Endodermal cell (in vitro differentiated cells): ENCODE data around the gene CCP110. TPM values are rescaled to one million over a fixed set of nuclear protein-coding genes. Genes with fewer than 3 reads are reported as not detected.

Experiments
- DNase-seq: peaks from one replicate; pipeline ENCODE4 v3.0.0-alpha.2; 2017
- H3K27ac ChIP-seq: 2 replicates; pipeline ENCODE4 v1.5.1; 2013; ENCODE audit warnings: mild to moderate bottlenecking, low read depth, low read length, moderate library complexity
- H3K27me3 ChIP-seq: 2 replicates; pipeline ENCODE4 v1.6.1; 2013; ENCODE audit warnings: mild to moderate bottlenecking, low read length, moderate library complexity; ENCODE audit not compliant: insufficient read depth, control insufficient read depth, poor library complexity, severe bottlenecking
- H3K36me3 ChIP-seq: 2 replicates; pipeline ENCODE4 v1.7.0; 2013; ENCODE audit warnings: mild to moderate bottlenecking, low read length, moderate library complexity; ENCODE audit not compliant: control insufficient read depth, insufficient read depth
- H3K4me1 ChIP-seq: one replicate; pipeline ENCODE4 v1.7.0; 2013; ENCODE audit warnings: low read length; ENCODE audit not compliant: control insufficient read depth, insufficient read depth
- H3K4me3 ChIP-seq: 2 replicates; pipeline ENCODE4 v1.5.1; 2013; ENCODE audit warnings: mild to moderate bottlenecking, low read length, moderate library complexity
- H3K9ac ChIP-seq: 2 replicates; pipeline ENCODE4 v1.6.1; 2013; ENCODE audit warnings: mild to moderate bottlenecking, low read length, moderate library complexity; ENCODE audit not compliant: poor library complexity, severe bottlenecking; ENCODE audit errors: extremely low read depth
- H3K9me3 ChIP-seq: 2 replicates; pipeline ENCODE4 v1.6.1; 2013; ENCODE audit warnings: mild to moderate bottlenecking, low read length, moderate library complexity; ENCODE audit not compliant: control insufficient read depth
- H3K27ac Mint-ChIP-seq: 2 replicates; pipeline ENCODE4 v1.8.0; 2020; ENCODE audit warnings: mixed read lengths
- H3K27me3 Mint-ChIP-seq: 2 replicates; pipeline ENCODE4 v1.8.0; 2021; ENCODE audit warnings: mild to moderate bottlenecking, mixed read lengths; ENCODE audit not compliant: insufficient read depth
- H3K36me3 Mint-ChIP-seq: 2 replicates; pipeline ENCODE4 v1.8.0; 2020; ENCODE audit warnings: low read depth, mixed read lengths
- H3K4me1 Mint-ChIP-seq: 2 replicates; pipeline ENCODE4 v1.8.0; 2020; ENCODE audit warnings: mixed read lengths
- H3K4me3 Mint-ChIP-seq: 2 replicates; pipeline ENCODE4 v1.8.0; 2020; ENCODE audit warnings: mild to moderate bottlenecking, moderate library complexity, mixed read lengths
- H3K9me3 Mint-ChIP-seq: 2 replicates; pipeline ENCODE4 v1.8.0; 2020; ENCODE audit warnings: mild to moderate bottlenecking, mixed read lengths
- WGBS, 2 experiments: methylation state at CpG; one replicate each; pipeline versions ENCODE4 v1.1.5 to v1.1.7; 2013; ENCODE audit warnings: missing lambda C conversion rate in 2 of 2, mixed read lengths in 1 of 2; ENCODE audit not compliant: insufficient coverage in 1 of 2, insufficient read length in 1 of 2; 5-methylcytosine and 5-hydroxymethylcytosine counted together
- total RNA-seq, 2 donors: library from RNA; stranded (reverse); fragmentation: NEBNext Ultra II Directional in 1 of 2; extraction: Animal tissue kit (Norgen Biotek cat#: 25700) in 1 of 2; gene quantifications; 2 replicates in 1 of 2; 3 replicates in 1 of 2; pipeline ENCODE4 v1.2.1, GENCODE V29; 2021
- TF ChIP-seq, protein P1 (sequence below): fragments of 200-600 bp; sonication (generic); conservative IDR thresholded peaks from 2 replicates; pipeline ENCODE4 v1.5.0; 2021; ENCODE audit warnings: antibody characterized with exemption, mild to moderate bottlenecking

The CCP110 gene
- total RNA-seq, 2 donors from 2014 or later = 16.5 to 24.0 TPM

DNA sequence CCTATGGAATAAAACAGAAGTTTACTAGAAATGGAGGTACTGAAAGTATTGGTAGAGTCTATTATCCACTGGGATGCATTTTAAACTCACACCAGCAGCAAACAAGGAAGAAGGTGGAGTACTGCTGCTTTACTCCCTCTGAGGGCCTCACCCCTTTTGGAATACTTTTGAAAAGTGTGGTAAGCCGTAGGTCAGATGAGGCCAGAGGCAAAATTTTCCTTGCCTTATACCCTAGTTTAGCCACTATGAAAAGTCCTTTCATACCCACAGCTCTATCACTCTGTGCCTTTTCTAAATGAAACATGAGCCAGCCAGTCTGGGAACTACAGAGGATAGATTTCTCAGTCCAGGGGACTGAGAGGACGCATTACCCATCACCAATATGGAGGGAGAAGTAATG lies 15.9 kb upstream of the CCP110 start:
- TF ChIP-seq, protein P1, sequence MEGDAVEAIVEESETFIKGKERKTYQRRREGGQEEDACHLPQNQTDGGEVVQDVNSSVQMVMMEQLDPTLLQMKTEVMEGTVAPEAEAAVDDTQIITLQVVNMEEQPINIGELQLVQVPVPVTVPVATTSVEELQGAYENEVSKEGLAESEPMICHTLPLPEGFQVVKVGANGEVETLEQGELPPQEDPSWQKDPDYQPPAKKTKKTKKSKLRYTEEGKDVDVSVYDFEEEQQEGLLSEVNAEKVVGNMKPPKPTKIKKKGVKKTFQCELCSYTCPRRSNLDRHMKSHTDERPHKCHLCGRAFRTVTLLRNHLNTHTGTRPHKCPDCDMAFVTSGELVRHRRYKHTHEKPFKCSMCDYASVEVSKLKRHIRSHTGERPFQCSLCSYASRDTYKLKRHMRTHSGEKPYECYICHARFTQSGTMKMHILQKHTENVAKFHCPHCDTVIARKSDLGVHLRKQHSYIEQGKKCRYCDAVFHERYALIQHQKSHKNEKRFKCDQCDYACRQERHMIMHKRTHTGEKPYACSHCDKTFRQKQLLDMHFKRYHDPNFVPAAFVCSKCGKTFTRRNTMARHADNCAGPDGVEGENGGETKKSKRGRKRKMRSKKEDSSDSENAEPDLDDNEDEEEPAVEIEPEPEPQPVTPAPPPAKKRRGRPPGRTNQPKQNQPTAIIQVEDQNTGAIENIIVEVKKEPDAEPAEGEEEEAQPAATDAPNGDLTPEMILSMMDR = no peak
- H3K27me3 Mint-ChIP-seq = no peaks in the 10 kb centered on the region
- 97 to 100% methylated on average over 1 to 2 of the region's 2 CpGs for WGBS, 2 experiments

DNA sequence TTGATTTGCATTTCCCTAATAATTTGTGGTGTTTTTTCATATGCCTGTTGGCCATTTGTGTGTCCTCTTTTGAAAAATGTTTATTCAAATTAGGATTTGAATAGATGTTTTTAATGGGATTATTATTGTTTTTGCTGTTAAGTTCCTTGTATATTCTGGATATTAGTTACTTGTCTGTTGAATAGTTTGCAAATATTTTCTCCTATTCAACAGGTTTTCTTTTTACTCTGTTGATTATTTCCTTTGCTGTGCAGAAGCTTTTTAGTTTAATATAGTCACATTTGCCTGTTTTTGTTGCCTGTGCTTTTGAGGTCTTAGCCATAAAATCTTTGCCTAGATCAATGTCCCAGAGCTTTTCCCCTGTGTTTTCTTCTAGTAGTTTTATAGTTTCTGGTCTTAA lies 11.4 kb upstream of the CCP110 start:
- DNase-seq = no peak
- H3K4me1 Mint-ChIP-seq = no peaks in the 10 kb centered on the region
- peaks cover 2% of the 10 kb centered on the region for H3K9me3 Mint-ChIP-seq
- peaks cover 72% of the 10 kb centered on the region for H3K36me3 Mint-ChIP-seq
- H3K27ac Mint-ChIP-seq = no peak overlapping the region
- H3K27me3 Mint-ChIP-seq = no peaks in the 10 kb centered on the region
- no peak overlapping the region for H3K4me3 Mint-ChIP-seq
- Histone ChIP-seq H3K36me3 (peaks cover 95% of the 10 kb centered on the region), H3K9ac (no peak overlapping the region), H3K4me1 (no peaks in the 10 kb centered on the region), H3K9me3 (no peaks in the 10 kb centered on the region), H3K4me3 (no peak overlapping the region), H3K27me3 (no peaks in the 10 kb centered on the region), H3K27ac (no peak overlapping the region)
- TF ChIP-seq, protein P1 = no peak

More for the DNA sequence above, 15.9 kb upstream of the CCP110 start:
- Mint-ChIP-seq H3K4me1 (no peaks in the 10 kb centered on the region), H3K27ac (no peak overlapping the region), H3K36me3 (peaks cover 78% of the 10 kb centered on the region), H3K9me3 (no peaks in the 10 kb centered on the region), H3K4me3 (no peak overlapping the region)
- no peak for DNase-seq
- Histone ChIP-seq H3K9ac (no peak overlapping the region), H3K4me3 (no peak overlapping the region), H3K27ac (no peak overlapping the region), H3K9me3 (no peaks in the 10 kb centered on the region), H3K27me3 (no peaks in the 10 kb centered on the region), H3K4me1 (no peaks in the 10 kb centered on the region), H3K36me3 (peaks cover 90% of the 10 kb centered on the region)

DNA sequence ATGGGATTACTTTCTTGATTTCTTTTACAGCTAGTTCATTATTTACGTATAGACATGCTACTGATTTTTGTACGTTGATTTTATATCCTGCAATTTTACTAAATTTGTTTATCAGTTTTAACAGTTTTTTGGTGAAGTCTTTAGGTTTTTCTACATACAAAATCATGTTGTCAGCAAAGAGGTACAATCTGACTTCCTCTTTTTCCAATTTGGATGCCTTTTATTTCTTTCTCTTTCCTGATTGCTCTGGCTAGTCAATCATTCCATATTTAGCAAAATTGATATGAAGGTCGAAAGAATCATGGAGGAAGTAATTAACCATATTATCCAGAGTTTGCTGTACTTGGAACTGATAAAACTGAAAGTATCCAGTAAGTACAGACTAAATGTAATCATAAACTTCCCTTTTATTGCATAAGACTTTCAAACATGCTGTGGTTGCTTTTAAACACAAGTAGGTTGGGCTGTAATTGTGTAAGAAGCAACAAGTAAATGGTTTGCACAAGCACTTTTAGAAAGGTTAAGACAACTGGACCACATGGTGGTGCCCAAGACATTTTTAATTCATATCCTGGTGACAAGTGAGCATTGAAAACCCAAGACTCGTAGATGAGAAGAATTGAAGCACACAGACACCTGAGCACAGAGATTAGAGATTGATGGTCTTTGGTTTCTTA lies 10.2 kb upstream of the CCP110 start:
- peaks cover 90% of the 10 kb centered on the region for H3K36me3 ChIP-seq
- no peaks in the 10 kb centered on the region for H3K9me3 ChIP-seq

More for the DNA sequence above, 10.2 kb upstream of the CCP110 start:
- H3K27me3 ChIP-seq = no peaks in the 10 kb centered on the region
- Mint-ChIP-seq H3K9me3 (peaks cover 2% of the 10 kb centered on the region), H3K27me3 (no peaks in the 10 kb centered on the region), H3K4me3 (no peak overlapping the region), H3K27ac (no peak overlapping the region), H3K36me3 (peaks cover 69% of the 10 kb centered on the region), H3K4me1 (peaks cover 1% of the 10 kb centered on the region)
- TF ChIP-seq, protein P1 = no peak
- no peak for DNase-seq
- no peaks in the 10 kb centered on the region for H3K4me1 ChIP-seq
- H3K9ac ChIP-seq = no peak overlapping the region
- no peak overlapping the region for H3K27ac ChIP-seq
- 84 to 100% methylated on average over 1 to 3 of the region's 4 CpGs for WGBS, 2 experiments
- no peak overlapping the region for H3K4me3 ChIP-seq
